Endodermal cell (in vitro differentiated cells): Measurements from ENCODE around the gene FMNL2. TPM values are rescaled to one million over a fixed set of nuclear protein-coding genes. Genes with fewer than 3 reads are reported as not detected.

Experiments used
- DNase-seq: peaks from one replicate; pipeline ENCODE4 v3.0.0-alpha.2; 2017
- H3K27ac ChIP-seq: 2 replicates; pipeline ENCODE4 v1.5.1; 2013; ENCODE audit warnings: mild to moderate bottlenecking, low read depth, low read length, moderate library complexity
- H3K27me3 ChIP-seq: 2 replicates; pipeline ENCODE4 v1.6.1; 2013; ENCODE audit warnings: mild to moderate bottlenecking, low read length, moderate library complexity; ENCODE audit not compliant: insufficient read depth, control insufficient read depth, poor library complexity, severe bottlenecking
- H3K36me3 ChIP-seq: 2 replicates; pipeline ENCODE4 v1.7.0; 2013; ENCODE audit warnings: mild to moderate bottlenecking, low read length, moderate library complexity; ENCODE audit not compliant: control insufficient read depth, insufficient read depth
- H3K4me1 ChIP-seq: one replicate; pipeline ENCODE4 v1.7.0; 2013; ENCODE audit warnings: low read length; ENCODE audit not compliant: control insufficient read depth, insufficient read depth
- H3K4me3 ChIP-seq: 2 replicates; pipeline ENCODE4 v1.5.1; 2013; ENCODE audit warnings: mild to moderate bottlenecking, low read length, moderate library complexity
- H3K9ac ChIP-seq: 2 replicates; pipeline ENCODE4 v1.6.1; 2013; ENCODE audit warnings: mild to moderate bottlenecking, low read length, moderate library complexity; ENCODE audit not compliant: poor library complexity, severe bottlenecking; ENCODE audit errors: extremely low read depth
- H3K9me3 ChIP-seq: 2 replicates; pipeline ENCODE4 v1.6.1; 2013; ENCODE audit warnings: mild to moderate bottlenecking, low read length, moderate library complexity; ENCODE audit not compliant: control insufficient read depth
- H3K27ac Mint-ChIP-seq: 2 replicates; pipeline ENCODE4 v1.8.0; 2020; ENCODE audit warnings: mixed read lengths
- H3K27me3 Mint-ChIP-seq: 2 replicates; pipeline ENCODE4 v1.8.0; 2021; ENCODE audit warnings: mild to moderate bottlenecking, mixed read lengths; ENCODE audit not compliant: insufficient read depth
- H3K36me3 Mint-ChIP-seq: 2 replicates; pipeline ENCODE4 v1.8.0; 2020; ENCODE audit warnings: low read depth, mixed read lengths
- H3K4me1 Mint-ChIP-seq: 2 replicates; pipeline ENCODE4 v1.8.0; 2020; ENCODE audit warnings: mixed read lengths
- H3K4me3 Mint-ChIP-seq: 2 replicates; pipeline ENCODE4 v1.8.0; 2020; ENCODE audit warnings: mild to moderate bottlenecking, moderate library complexity, mixed read lengths
- H3K9me3 Mint-ChIP-seq: 2 replicates; pipeline ENCODE4 v1.8.0; 2020; ENCODE audit warnings: mild to moderate bottlenecking, mixed read lengths
- WGBS, 2 experiments: methylation state at CpG; one replicate each; pipeline versions ENCODE4 v1.1.5 to v1.1.7; 2013; ENCODE audit warnings: missing lambda C conversion rate in 2 of 2, mixed read lengths in 1 of 2; ENCODE audit not compliant: insufficient coverage in 1 of 2, insufficient read length in 1 of 2; 5-methylcytosine and 5-hydroxymethylcytosine counted together
- total RNA-seq, 2 donors: library from RNA; stranded (reverse); fragmentation: NEBNext Ultra II Directional in 1 of 2; extraction: Animal tissue kit (Norgen Biotek cat#: 25700) in 1 of 2; gene quantifications; 2 replicates in 1 of 2; 3 replicates in 1 of 2; pipeline ENCODE4 v1.2.1, GENCODE V29; 2021
- TF ChIP-seq, protein P1 (sequence below): fragments of 200-600 bp; sonication (generic); conservative IDR thresholded peaks from 2 replicates; pipeline ENCODE4 v1.5.0; 2021; ENCODE audit warnings: antibody characterized with exemption, mild to moderate bottlenecking

The FMNL2 gene
- total RNA-seq, 2 donors from 2014 or later, result 49.4 to 51.8 TPM

GRCh38 chr2:152559008-152559407 is 224.0 kb downstream of the FMNL2 start:
- peaks cover 29% of the 10 kb centered on the region for H3K36me3 Mint-ChIP-seq
- H3K4me3 ChIP-seq, result no peak overlapping the region
- no peaks in the 10 kb centered on the region for H3K27me3 Mint-ChIP-seq
- H3K27ac Mint-ChIP-seq, result no peak overlapping the region
- 91 to 98% methylated on average over 4 of the region's 4 CpGs for WGBS, 2 experiments
- no peak overlapping the region for H3K27ac ChIP-seq
- no peaks in the 10 kb centered on the region for H3K27me3 ChIP-seq
- peaks cover 6% of the 10 kb centered on the region for H3K4me1 Mint-ChIP-seq
- H3K9me3 Mint-ChIP-seq, result no peaks in the 10 kb centered on the region
- H3K4me1 ChIP-seq, result no peaks in the 10 kb centered on the region
- no peak overlapping the region for H3K9ac ChIP-seq
- H3K4me3 Mint-ChIP-seq, result no peak overlapping the region
- no peaks in the 10 kb centered on the region for H3K9me3 ChIP-seq
- H3K36me3 ChIP-seq, result peaks cover 36% of the 10 kb centered on the region
- TF ChIP-seq, protein P1, sequence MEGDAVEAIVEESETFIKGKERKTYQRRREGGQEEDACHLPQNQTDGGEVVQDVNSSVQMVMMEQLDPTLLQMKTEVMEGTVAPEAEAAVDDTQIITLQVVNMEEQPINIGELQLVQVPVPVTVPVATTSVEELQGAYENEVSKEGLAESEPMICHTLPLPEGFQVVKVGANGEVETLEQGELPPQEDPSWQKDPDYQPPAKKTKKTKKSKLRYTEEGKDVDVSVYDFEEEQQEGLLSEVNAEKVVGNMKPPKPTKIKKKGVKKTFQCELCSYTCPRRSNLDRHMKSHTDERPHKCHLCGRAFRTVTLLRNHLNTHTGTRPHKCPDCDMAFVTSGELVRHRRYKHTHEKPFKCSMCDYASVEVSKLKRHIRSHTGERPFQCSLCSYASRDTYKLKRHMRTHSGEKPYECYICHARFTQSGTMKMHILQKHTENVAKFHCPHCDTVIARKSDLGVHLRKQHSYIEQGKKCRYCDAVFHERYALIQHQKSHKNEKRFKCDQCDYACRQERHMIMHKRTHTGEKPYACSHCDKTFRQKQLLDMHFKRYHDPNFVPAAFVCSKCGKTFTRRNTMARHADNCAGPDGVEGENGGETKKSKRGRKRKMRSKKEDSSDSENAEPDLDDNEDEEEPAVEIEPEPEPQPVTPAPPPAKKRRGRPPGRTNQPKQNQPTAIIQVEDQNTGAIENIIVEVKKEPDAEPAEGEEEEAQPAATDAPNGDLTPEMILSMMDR, result no peak
- no peak for DNase-seq

- Histone ChIP-seq H3K27me3 (no peaks in the 10 kb centered on the region), H3K9me3 (no peaks in the 10 kb centered on the region), H3K9ac (no peak overlapping the region), H3K4me1 (no peaks in the 10 kb centered on the region), H3K4me3 (no peak overlapping the region), H3K36me3 (peaks cover 36% of the 10 kb centered on the region), H3K27ac (no peak overlapping the region)
- peaks cover 34% of the 10 kb centered on the region for H3K36me3 Mint-ChIP-seq
- H3K9me3 Mint-ChIP-seq, result no peaks in the 10 kb centered on the region
- DNase-seq, result no peak
- no peaks in the 10 kb centered on the region for H3K27me3 Mint-ChIP-seq
- H3K4me1 Mint-ChIP-seq, result peaks cover 4% of the 10 kb centered on the region
- H3K4me3 Mint-ChIP-seq, result no peak overlapping the region
- TF ChIP-seq, protein P1, result no peak
- H3K27ac Mint-ChIP-seq, result no peak overlapping the region
These were observed 225.2 kb downstream of the FMNL2 start for GRCh38 chr2:152560166-152560565.

GRCh38 chr2:152560873-152561595 is 226.1 kb downstream of the FMNL2 start:
- Histone ChIP-seq H3K4me1 (no peaks in the 10 kb centered on the region), H3K4me3 (no peak overlapping the region), H3K9ac (no peak overlapping the region), H3K27me3 (no peaks in the 10 kb centered on the region), H3K9me3 (no peaks in the 10 kb centered on the region), H3K27ac (no peak overlapping the region), H3K36me3 (peaks cover 36% of the 10 kb centered on the region)
- Mint-ChIP-seq H3K4me1 (peaks cover 6% of the 10 kb centered on the region), H3K4me3 (no peak overlapping the region), H3K27me3 (no peaks in the 10 kb centered on the region), H3K27ac (no peak overlapping the region), H3K36me3 (peaks cover 34% of the 10 kb centered on the region), H3K9me3 (no peaks in the 10 kb centered on the region)
- WGBS, 2 experiments, result 96% methylated on average over 4 to 6 of the region's 6 CpGs
- TF ChIP-seq, protein P1, result no peak
- no peak for DNase-seq
